Upper lobe of left lung (tissue), 4 donors: Measurements from ENCODE around the gene TRIL.

Source experiments
- CTCF ChIP-seq, 6 experiments: fragments of 450-650 bp in 4 of 6; fragments of 200-600 bp in 2 of 6; sonication (generic) in 2 of 6; IDR thresholded peaks; one replicate each; pipeline ENCODE4 v1.5.1; 2016 to 2019; ENCODE audit warnings: antibody characterized with exemption in 6 of 6
- POLR2A ChIP-seq, 4 donors: fragments of 450-650 bp; IDR thresholded peaks; one replicate each; pipeline ENCODE4 v1.5.1; 2016 to 2017; ENCODE audit warnings: antibody characterized with exemption in 4 of 4, mild to moderate bottlenecking in 2 of 4

DNA sequence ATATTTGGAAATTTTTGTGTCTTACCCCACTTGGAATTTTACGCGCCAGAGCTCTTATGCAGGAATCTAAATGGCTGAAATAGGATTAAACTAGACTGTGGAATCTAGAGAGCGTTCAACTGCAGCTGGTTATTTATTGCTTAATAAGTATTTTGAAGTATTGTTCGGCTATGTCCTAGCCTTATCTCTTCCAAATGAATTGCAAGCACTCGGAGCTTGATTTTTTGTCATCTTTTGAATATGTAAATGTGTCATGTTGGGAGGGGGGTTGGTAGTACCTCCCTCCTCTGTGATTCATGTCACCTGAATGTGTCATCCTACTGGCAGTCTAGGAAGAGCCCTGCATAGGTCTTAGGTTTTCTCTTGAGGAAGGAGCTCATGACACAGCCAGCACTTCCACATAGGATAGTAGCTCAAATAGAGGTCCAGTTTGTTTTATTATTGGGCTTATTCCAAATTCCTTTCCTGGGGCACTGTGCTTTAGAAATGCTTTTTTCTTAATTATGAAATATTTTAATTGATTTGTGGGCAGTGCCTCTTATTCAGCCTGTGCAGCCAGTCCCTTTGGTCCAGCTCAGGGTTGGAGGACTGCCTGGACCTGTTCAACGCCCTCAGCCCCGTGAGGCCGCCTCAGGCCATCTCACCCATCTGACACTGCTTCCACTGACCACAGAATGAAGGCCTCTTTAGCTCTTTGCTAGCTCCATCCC is 22.5 kb upstream of the TRIL start:
- no peak for TF ChIP-seq CTCF (IDR thresholded peaks at IDR 0.05)
- TF ChIP-seq POLR2A (IDR thresholded peaks at IDR 0.05): no peak
